ENCODE measurements around the gene AQP6.

DNA sequence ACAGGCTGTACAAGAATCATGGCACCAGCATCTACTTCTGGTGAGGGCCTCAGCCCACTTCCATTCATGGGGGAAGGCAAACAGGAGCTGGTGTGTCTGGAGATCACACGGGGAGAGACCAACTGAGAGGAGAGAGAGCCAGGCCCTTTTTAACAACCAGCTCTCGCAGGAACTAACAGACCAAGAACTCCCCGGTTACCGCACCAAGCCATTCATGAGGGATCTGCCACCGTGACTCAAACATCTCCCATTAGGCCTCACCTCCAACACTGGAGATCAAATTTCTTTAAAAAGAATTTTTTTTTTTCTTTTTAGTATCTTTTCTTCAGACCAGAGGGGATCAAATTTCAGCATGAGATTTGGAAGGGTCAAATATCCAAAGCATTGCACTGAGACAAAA, 39.0 kb upstream of the AQP6 start:
- TF ChIP-seq CTCF (IDR thresholded peaks at IDR 0.05; ENCODE audit: low read depth, low read length) (no peak), MAX (IDR thresholded peaks at IDR 0.05; ENCODE audit: low read depth, low read length) (no peak)

Data from NB4 (cell line).